ENCODE measurements around the gene MT1X.

The MT1X gene

GRCh38 chr16:56681939-56682702, at the start of gene MT1X:
TSS of gene MT1X (plus strand) at chr16:56682470. CDS start at chr16:56682541, 71 bp downstream.
- DNase-seq (ENCODE audit: low spot score) = peak; percentile 85

- DNase-seq (ENCODE audit: low spot score) = no peak
These were observed 49.4 kb upstream of the MT1X start for GRCh38 chr16:56632848-56633365.

GRCh38 chr16:56633535-56633934, 48.7 kb upstream of the MT1X start:
- no peak for DNase-seq (ENCODE audit: low spot score)

GRCh38 chr16:56634715-56635440, 47.4 kb upstream of the MT1X start:
- DNase-seq (ENCODE audit: low spot score) = no peak

- DNase-seq (ENCODE audit: low spot score) = no peak
These were observed 46.8 kb upstream of the MT1X start for GRCh38 chr16:56635441-56635967.

- DNase-seq (ENCODE audit: low spot score) = no peak
These were observed 45.5 kb upstream of the MT1X start for GRCh38 chr16:56636616-56637413.

GRCh38 chr16:56637814-56638750, 44.2 kb upstream of the MT1X start, which contains the start of gene MT1A:
TSS of gene MT1A (plus strand) at chr16:56638666. CDS start at chr16:56638739, 73 bp downstream.
- no peak for DNase-seq (ENCODE audit: low spot score)

- no peak for DNase-seq (ENCODE audit: low spot score)
These were observed 43.2 kb upstream of the MT1X start for GRCh38 chr16:56639045-56639444.

- DNase-seq (ENCODE audit: low spot score) = no peak
These were observed 42.2 kb upstream of the MT1X start for GRCh38 chr16:56640076-56640475.

- DNase-seq (ENCODE audit: low spot score) = no peak
These were observed 41.1 kb upstream of the MT1X start for GRCh38 chr16:56641166-56641565.

- DNase-seq (ENCODE audit: low spot score) = peak; percentile 74
These were observed 39.0 kb upstream of the MT1X start for GRCh38 chr16:56643080-56643778.

- DNase-seq (ENCODE audit: low spot score) = no peak
These were observed 38.4 kb upstream of the MT1X start for GRCh38 chr16:56643833-56644232.

- no peak for DNase-seq (ENCODE audit: low spot score)
These were observed 37.0 kb upstream of the MT1X start for GRCh38 chr16:56645311-56645710.

GRCh38 chr16:56645838-56646237, 36.4 kb upstream of the MT1X start:
- no peak for DNase-seq (ENCODE audit: low spot score)

- no peak for DNase-seq (ENCODE audit: low spot score)
These were observed 34.4 kb upstream of the MT1X start for GRCh38 chr16:56647641-56648431.

- DNase-seq (ENCODE audit: low spot score) = no peak
These were observed 33.0 kb upstream of the MT1X start for GRCh38 chr16:56649271-56649670.

- no peak for DNase-seq (ENCODE audit: low spot score)
These were observed 32.5 kb upstream of the MT1X start for GRCh38 chr16:56649820-56650219.

GRCh38 chr16:56651586-56651985, 30.7 kb upstream of the MT1X start, which contains the start of gene MT1B:
TSS of gene MT1B (plus strand) at chr16:56651886. CDS start at chr16:56651954, 68 bp downstream.
- DNase-seq (ENCODE audit: low spot score) = no peak

- no peak for DNase-seq (ENCODE audit: low spot score)
These were observed 29.7 kb upstream of the MT1X start for GRCh38 chr16:56652600-56652999.
